ENCODE measurements around the gene SNRPA1.
A peak's percentile ranks its signal among the peaks of the same experiment; 100 is the strongest.

DNA sequence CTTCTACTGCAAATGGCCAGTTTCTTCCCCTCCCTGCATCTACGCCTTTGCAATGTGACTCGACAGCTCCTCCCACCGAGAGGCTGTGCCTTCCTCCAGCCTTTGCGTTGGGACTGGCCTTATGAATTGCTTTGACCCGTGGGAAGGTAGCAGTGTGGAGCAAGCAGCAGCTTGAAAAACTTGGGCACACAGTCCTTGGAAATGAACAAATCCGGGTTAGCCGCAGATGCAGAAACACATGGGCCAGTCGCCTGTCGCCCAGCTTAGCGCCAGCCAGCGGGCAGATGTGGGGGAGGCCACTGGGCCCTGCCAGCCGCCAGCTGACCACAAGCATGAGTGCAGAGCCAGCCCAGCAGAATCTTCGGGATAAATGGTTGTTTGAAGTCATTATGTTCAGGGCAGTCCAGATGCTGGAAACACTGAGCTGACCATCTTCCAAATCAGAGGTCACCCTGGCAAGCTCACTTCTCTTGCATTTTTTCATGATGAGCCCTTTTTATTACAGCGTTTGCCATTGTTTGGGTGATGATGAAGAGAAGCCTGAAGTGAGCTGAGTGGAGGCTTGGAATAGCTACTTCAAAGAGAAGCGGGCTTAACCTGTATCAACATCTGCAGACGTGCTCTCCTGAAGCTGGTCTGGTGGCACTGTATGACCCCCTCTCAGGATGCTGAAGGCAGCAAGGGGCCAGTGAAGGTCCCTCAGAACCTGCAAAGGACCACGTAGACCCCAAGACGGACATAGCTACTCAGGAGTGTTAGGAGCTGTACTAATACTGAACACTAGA, 27.5 kb downstream of the SNRPA1 start:
- TF ChIP-seq, protein P1, sequence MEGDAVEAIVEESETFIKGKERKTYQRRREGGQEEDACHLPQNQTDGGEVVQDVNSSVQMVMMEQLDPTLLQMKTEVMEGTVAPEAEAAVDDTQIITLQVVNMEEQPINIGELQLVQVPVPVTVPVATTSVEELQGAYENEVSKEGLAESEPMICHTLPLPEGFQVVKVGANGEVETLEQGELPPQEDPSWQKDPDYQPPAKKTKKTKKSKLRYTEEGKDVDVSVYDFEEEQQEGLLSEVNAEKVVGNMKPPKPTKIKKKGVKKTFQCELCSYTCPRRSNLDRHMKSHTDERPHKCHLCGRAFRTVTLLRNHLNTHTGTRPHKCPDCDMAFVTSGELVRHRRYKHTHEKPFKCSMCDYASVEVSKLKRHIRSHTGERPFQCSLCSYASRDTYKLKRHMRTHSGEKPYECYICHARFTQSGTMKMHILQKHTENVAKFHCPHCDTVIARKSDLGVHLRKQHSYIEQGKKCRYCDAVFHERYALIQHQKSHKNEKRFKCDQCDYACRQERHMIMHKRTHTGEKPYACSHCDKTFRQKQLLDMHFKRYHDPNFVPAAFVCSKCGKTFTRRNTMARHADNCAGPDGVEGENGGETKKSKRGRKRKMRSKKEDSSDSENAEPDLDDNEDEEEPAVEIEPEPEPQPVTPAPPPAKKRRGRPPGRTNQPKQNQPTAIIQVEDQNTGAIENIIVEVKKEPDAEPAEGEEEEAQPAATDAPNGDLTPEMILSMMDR (IDR thresholded peaks at IDR 0.05): no peak
- TF ChIP-seq POLR2A (IDR thresholded peaks at IDR 0.05): peak in 1 of 4 donors; percentile 13
